Prostate gland (tissue), 2 donors: ENCODE measurements around the gene RBP7. TPM values are rescaled to one million over a fixed set of nuclear protein-coding genes. Genes with fewer than 3 reads are reported as not detected.
A peak's percentile ranks its signal among the peaks of the same experiment; 100 is the strongest.
"Not testable (repeated sequence)": the region's sequence is repeated elsewhere in the genome, so short reads cannot be mapped to it uniquely, and the experiment has no call there.

Experiments used
- DNase-seq: peaks from one replicate; pipeline ENCODE4 v3.0.0-alpha.2; 2019; ENCODE audit warnings: low spot score
- H3K27ac ChIP-seq, 2 donors: fragments of 200-600 bp; sonication (generic); 2 replicates each; pipeline ENCODE4 v1.5.1; 2017 to 2019
- H3K27me3 ChIP-seq: fragments of 200-600 bp; sonication (generic); replicated peaks from 2 replicates; pipeline ENCODE4 v1.5.1; 2019; ENCODE audit not compliant: insufficient read depth
- H3K36me3 ChIP-seq, 2 donors: fragments of 200-600 bp; sonication (generic); 1 replicate in 1 of 2; 2 replicates in 1 of 2; pipeline versions ENCODE4 v1.5.1 to v1.8.1; 2017 to 2019
- H3K4me1 ChIP-seq: fragments of 200-600 bp; sonication (generic); replicated peaks from 2 replicates; pipeline ENCODE4 v1.5.1; 2019
- H3K4me3 ChIP-seq, 2 donors: fragments of 200-600 bp; sonication (generic); 2 replicates each; pipeline ENCODE4 v1.5.1; 2017 to 2019
- H3K9me3 ChIP-seq: fragments of 200-600 bp; sonication (generic); 2 replicates; pipeline ENCODE4 v1.5.1; 2017
- CTCF ChIP-seq, 4 experiments: fragments of 200-600 bp in 2 of 4; fragments of 450-650 bp in 2 of 4; sonication (generic) in 2 of 4; IDR thresholded peaks; 1 replicate in 3 of 4; 2 replicates in 1 of 4; pipeline ENCODE4 v1.5.1; 2016 to 2019; ENCODE audit warnings: antibody characterized with exemption in 4 of 4, mild to moderate bottlenecking in 2 of 4, moderate library complexity in 2 of 4
- POLR2A ChIP-seq: fragments of 450-650 bp; IDR thresholded peaks from one replicate; pipeline ENCODE4 v1.6.1; 2016; ENCODE audit warnings: antibody characterized with exemption, mild to moderate bottlenecking
- POLR2AphosphoS5 ChIP-seq: sonication (generic); formaldehyde crosslinking; IDR thresholded peaks from one replicate; pipeline ENCODE4 v1.6.1; 2017; ENCODE audit warnings: antibody characterized with exemption
- WGBS: methylation state at CpG from one replicate; pipeline ENCODE4 v1.1.5; 2018; 5-methylcytosine and 5-hydroxymethylcytosine counted together
- intact Hi-C: fragments of 100-400 bp; cut with DNase I; formaldehyde crosslinking; loops from one replicate; pipeline ENCODE4 v1.14.2; 2022
- total RNA-seq, 2 donors: library from RNA; depleted of rRNA; stranded (reverse); fragments of >200 nt; gene quantifications; one replicate each; pipeline ENCODE4 v1.1.0, GENCODE V29; 2016

The RBP7 gene
- total RNA-seq, 2 donors from 2014 or later, result 5.9 to 23.5 TPM

DNA sequence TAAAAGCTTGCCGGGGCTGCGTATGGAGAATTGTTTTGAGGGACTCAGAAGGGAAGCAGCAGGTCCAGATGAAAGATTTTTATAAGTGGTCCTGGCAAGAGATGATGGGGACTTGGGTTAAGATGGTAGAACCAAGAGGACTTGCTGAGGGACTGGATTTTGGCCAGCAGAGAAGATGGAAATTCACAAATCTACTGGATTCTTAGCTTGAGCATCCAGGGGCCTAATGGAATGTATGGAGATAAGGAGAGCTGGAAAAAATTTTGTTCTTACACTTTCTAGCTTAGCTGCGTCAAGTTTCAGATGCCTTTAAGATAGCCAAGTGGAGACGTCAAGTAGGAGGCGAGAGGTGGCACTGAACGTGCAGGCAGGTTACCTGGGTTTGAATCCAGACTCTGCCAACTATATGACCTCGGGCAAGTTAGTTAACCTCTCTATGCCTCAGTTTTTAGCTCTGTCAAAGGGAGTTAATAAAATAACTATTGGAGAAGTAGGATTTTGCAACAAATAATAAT lies 3.4 kb upstream of the RBP7 start:
- no peaks in the 10 kb centered on the region for H3K9me3 ChIP-seq
- TF ChIP-seq POLR2AphosphoS5 (no peak), POLR2A (no peak)
- H3K4me1 ChIP-seq, result no peaks in the 10 kb centered on the region
- no peak for DNase-seq
- intact Hi-C loops, result no loop called here
- H3K36me3 ChIP-seq, result no peaks in the 10 kb centered on the region
- WGBS, result 81% methylated on average over 7 of the region's 7 CpGs
- H3K4me3 ChIP-seq, result no peak overlapping the region
- no peak overlapping the region for H3K27ac ChIP-seq
- no peaks in the 10 kb centered on the region for H3K27me3 ChIP-seq

DNA sequence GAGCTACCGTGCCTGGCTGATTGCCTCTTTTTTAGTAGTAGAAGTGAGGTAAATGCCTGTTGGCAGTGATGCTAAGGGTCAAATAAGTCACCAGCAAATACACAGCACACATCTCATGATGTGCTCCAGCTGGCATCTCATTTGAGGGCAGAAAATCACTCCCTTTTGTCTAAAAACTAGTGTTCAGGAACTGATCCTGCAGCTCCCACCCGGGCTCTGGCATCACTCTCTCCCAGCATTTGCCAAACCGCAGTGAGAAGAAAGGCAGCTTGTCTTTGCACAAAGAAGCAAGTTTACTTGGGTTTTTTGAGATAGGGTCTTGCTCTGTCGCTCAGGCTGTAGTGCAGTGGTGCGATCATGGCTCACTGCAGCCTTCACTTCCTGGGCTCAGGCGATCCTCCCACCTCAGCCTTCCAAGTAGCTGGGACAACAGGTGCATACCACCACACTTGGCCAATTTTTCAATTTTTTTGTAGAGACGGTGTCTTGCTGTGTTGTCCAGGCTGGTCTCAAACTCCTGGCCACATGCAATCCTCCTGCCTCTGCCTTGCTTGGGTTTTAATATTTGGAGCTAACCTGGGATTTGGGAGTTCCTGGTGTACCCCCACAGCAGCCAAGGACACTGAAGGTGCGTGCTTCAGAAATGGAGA lies 4.1 kb downstream of the RBP7 start:
- DNase-seq, result no peak
- intact Hi-C loops, result no loop called here
- no peaks in the 10 kb centered on the region for H3K4me1 ChIP-seq
- H3K4me3 ChIP-seq, result no peak overlapping the region
- TF ChIP-seq POLR2A (no peak), CTCF (IDR thresholded peaks at IDR 0.05) (no peak), POLR2AphosphoS5 (no peak)
- H3K36me3 ChIP-seq, result no peaks in the 10 kb centered on the region
- no peak overlapping the region for H3K27ac ChIP-seq
- 67% methylated on average over 8 of the region's 8 CpGs for WGBS
- no peaks in the 10 kb centered on the region for H3K9me3 ChIP-seq
- no peaks in the 10 kb centered on the region for H3K27me3 ChIP-seq

DNA sequence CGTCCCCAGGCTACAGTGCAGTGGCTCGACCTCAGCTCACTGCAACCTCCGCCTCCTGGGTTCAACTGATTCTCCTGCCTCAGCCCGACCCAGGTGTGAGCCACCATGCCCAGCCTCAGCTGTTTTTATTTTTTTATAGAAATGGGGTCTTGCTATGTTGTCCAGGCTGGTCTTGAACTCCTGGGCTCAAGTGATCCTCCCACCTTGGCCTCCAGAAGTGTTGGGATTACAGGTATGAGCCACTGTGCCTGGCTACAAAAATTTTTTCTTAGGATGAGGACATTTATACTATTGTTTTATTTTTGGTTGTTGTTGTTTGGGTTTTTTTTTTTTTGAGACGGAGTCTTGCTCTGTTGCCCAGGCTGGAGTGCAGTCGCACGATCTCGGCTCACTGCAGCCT lies 8.2 kb downstream of the RBP7 start:
- not testable (repeated sequence) for H3K27me3 ChIP-seq

DNA sequence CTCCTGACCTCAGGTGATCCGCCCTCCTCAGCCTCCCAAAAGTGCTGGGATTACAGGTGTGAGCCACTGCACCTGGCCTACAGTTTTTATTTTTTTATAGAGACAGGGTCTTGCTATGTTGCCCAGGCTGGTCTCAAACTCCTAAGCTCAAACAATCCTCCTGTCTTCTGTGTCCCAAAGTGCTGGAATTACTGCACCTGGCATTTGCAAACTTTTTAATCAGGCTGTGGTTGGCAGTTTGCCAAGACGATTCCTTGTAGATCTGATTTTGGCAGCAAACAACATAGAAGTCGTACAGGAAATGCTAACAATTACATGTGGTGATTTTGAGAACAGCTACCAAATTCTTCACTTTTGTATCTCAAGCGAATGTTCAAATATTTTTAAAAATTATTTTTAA lies 10.1 kb downstream of the RBP7 start:
- DNase-seq, result peak; percentile 58
- intact Hi-C loops, result no loop called here
- TF ChIP-seq POLR2AphosphoS5 (peak; percentile 11), CTCF (IDR thresholded peaks at IDR 0.05) (no peak)

More for the DNA sequence above, 8.2 kb downstream of the RBP7 start:
- H3K4me3 ChIP-seq, H3K9me3 ChIP-seq, H3K4me1 ChIP-seq, H3K27ac ChIP-seq, DNase-seq, H3K36me3 ChIP-seq, intact Hi-C loops: not testable (repeated sequence)
- WGBS, result 92% methylated on average over 8 of the region's 8 CpGs

GRCh38 chr1:10014016-10014415 lies 17.0 kb downstream of the RBP7 start:
- intact Hi-C loops, result no loop called here
- H3K9me3 ChIP-seq, result no peaks in the 10 kb centered on the region
- 87% methylated on average over 5 of the region's 5 CpGs for WGBS

More for the DNA sequence above, 10.1 kb downstream of the RBP7 start:
- 29% methylated on average over 4 of the region's 4 CpGs for WGBS
- H3K9me3 ChIP-seq, result no peaks in the 10 kb centered on the region
- no peak overlapping the region for H3K27ac ChIP-seq
- H3K36me3 ChIP-seq, result no peaks in the 10 kb centered on the region
- H3K27me3 ChIP-seq, result no peaks in the 10 kb centered on the region
- no peak overlapping the region for H3K4me3 ChIP-seq
- H3K4me1 ChIP-seq, result no peaks in the 10 kb centered on the region

More at GRCh38 chr1:10014016-10014415, 17.0 kb downstream of the RBP7 start:
- Histone ChIP-seq H3K27me3 (no peaks in the 10 kb centered on the region), H3K4me3 (no peak overlapping the region), H3K4me1 (no peaks in the 10 kb centered on the region), H3K36me3 (no peaks in the 10 kb centered on the region), H3K27ac (no peak overlapping the region)
- DNase-seq, result no peak
- no peak for TF ChIP-seq POLR2A
- TF ChIP-seq CTCF (IDR thresholded peaks at IDR 0.05), result no peak
- no peak for TF ChIP-seq POLR2AphosphoS5
